H54 (cell line): ENCODE data around the gene DLG2.

Experiments used
- DNase-seq: peaks from one replicate; pipeline ENCODE4 v3.0.0; 2011; ENCODE audit warnings: low spot score, mixed read lengths; ENCODE audit not compliant: insufficient read length
- FAIRE-seq: peaks from 3 replicates; lab custom pipeline; 2011; peaks lifted over from hg19 to GRCh38; lab: Jason Lieb, UNC
- POLR2A ChIP-seq: IDR thresholded peaks from 2 replicates; pipeline ENCODE4 v1.6.1; 2011; ENCODE audit warnings: low read depth, mild to moderate bottlenecking, low read length

Gene DLG2

GRCh38 chr11:83522911-83523310 is 2104.2 kb downstream of the DLG2 start:
- TF ChIP-seq POLR2A = no peak
- no peak for FAIRE-seq
- DNase-seq = no peak

GRCh38 chr11:83521647-83522596 is 2105.2 kb downstream of the DLG2 start:
- TF ChIP-seq POLR2A = no peak
- FAIRE-seq (no peak), DNase-seq (no peak)

GRCh38 chr11:83520849-83521248 is 2106.3 kb downstream of the DLG2 start:
- no peak for FAIRE-seq

GRCh38 chr11:83511646-83512045 is 2115.5 kb downstream of the DLG2 start:
- no peak for TF ChIP-seq POLR2A
- DNase-seq (no peak), FAIRE-seq (no peak)

More at GRCh38 chr11:83520849-83521248, 2106.3 kb downstream of the DLG2 start:
- no peak for DNase-seq
- TF ChIP-seq POLR2A = no peak

GRCh38 chr11:83510530-83511460 is 2116.3 kb downstream of the DLG2 start:
- no peak for FAIRE-seq
- no peak for TF ChIP-seq POLR2A
- DNase-seq = no peak

GRCh38 chr11:83508804-83509203 is 2118.3 kb downstream of the DLG2 start:
- DNase-seq = no peak
- no peak for TF ChIP-seq POLR2A
- no peak for FAIRE-seq

GRCh38 chr11:83502041-83502440 is 2125.1 kb downstream of the DLG2 start:
- FAIRE-seq (no peak), DNase-seq (no peak)
- no peak for TF ChIP-seq POLR2A

GRCh38 chr11:83493917-83494316 is 2133.2 kb downstream of the DLG2 start:
- FAIRE-seq (no peak), DNase-seq (no peak)
- TF ChIP-seq POLR2A = no peak

GRCh38 chr11:83493034-83493433 is 2134.1 kb downstream of the DLG2 start:
- no peak for FAIRE-seq
- TF ChIP-seq POLR2A = no peak
- no peak for DNase-seq

- no peak for TF ChIP-seq POLR2A
- no peak for FAIRE-seq
- DNase-seq = no peak
These were observed 2143.3 kb downstream of the DLG2 start for GRCh38 chr11:83483808-83484207.

GRCh38 chr11:83480811-83481210 is 2146.3 kb downstream of the DLG2 start:
- no peak for TF ChIP-seq POLR2A
- DNase-seq (no peak), FAIRE-seq (no peak)

GRCh38 chr11:83480251-83480650 is 2146.9 kb downstream of the DLG2 start:
- no peak for DNase-seq
- TF ChIP-seq POLR2A = no peak
- no peak for FAIRE-seq

GRCh38 chr11:83477772-83478171 is 2149.4 kb downstream of the DLG2 start:
- TF ChIP-seq POLR2A = no peak
- FAIRE-seq = no peak
- DNase-seq = no peak

- TF ChIP-seq POLR2A = no peak
- DNase-seq (no peak), FAIRE-seq (no peak)
These were observed 2151.4 kb downstream of the DLG2 start for GRCh38 chr11:83475760-83476159.

GRCh38 chr11:83473743-83474142 is 2153.4 kb downstream of the DLG2 start:
- no peak for FAIRE-seq
- TF ChIP-seq POLR2A = no peak
- no peak for DNase-seq
